Measurements from ENCODE around the gene MINDY4. TPM values are rescaled to one million over a fixed set of nuclear protein-coding genes. Genes with fewer than 3 reads are reported as not detected.
A peak's percentile ranks its signal among the peaks of the same experiment; 100 is the strongest.

MINDY4 gene
- total RNA-seq, 1 donor from 2014 or later = 5.3 TPM

GRCh38 chr7:30937416-30937815 lies 166.2 kb downstream of the MINDY4 start:
- DNase-seq (ENCODE audit: low read depth) = no peak
- no peak overlapping the region for H3K4me3 ChIP-seq (ENCODE audit: low read depth, low read length)
- H3K36me3 ChIP-seq (ENCODE audit: control insufficient read depth, insufficient read depth, low read length) = no peaks in the 10 kb centered on the region
- no peaks in the 10 kb centered on the region for H3K27me3 ChIP-seq (ENCODE audit: control insufficient read depth, insufficient read depth, low read length)
- no peak for TF ChIP-seq CTCF (IDR thresholded peaks at IDR 0.05; ENCODE audit: insufficient read depth, low read length, poor library complexity, severe bottlenecking)

DNA sequence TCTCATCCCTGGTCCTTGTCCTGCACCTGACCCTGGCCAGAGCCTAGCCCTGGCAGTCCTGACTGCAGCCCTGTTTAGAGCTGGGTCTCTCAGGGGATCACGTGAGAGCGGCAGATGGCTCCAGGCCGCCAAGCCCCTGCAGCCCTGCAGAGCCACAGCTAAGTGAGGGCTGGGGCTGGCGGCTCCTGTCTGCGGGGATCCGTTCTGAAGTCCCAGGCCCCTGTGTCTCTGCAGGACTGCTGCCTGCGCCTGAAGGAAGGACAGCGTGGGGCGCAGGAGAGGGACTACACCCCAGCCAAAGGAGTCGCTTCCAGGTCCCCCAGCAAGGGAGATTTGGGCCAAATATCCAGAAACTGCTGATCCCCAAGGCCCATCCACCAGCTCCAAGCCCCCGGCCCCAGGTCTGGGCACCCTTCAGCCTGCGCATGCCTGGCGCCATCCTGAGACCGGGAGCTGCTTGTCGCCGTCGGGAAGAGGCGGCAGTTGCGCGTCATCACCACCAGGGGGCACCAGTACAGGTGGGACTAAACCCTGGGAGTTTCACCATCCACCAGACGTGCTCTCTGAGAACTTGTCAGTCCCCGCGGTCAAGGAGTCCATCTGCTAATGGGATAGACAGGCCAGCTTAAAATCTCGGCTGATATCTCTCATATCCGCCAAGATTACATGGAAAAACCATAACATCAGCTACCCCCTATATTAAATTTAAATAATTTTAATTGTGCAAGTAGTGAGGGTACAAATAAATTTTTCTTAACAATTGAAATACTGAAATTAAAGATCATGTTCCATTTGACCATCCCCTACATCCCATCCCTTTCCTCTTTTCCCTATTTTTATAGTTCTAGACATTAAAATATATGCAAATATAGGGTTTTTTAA lies 167.5 kb downstream of the MINDY4 start:
- H3K36me3 ChIP-seq (ENCODE audit: control insufficient read depth, insufficient read depth, low read length) = no peaks in the 10 kb centered on the region
- TF ChIP-seq CTCF (IDR thresholded peaks at IDR 0.05; ENCODE audit: insufficient read depth, low read length, poor library complexity, severe bottlenecking) = peak; percentile 98
- no peaks in the 10 kb centered on the region for H3K27me3 ChIP-seq (ENCODE audit: control insufficient read depth, insufficient read depth, low read length)
- DNase-seq (ENCODE audit: low read depth) = peak; percentile 44
- peak overlapping the region; percentile 0 for H3K4me3 ChIP-seq (ENCODE audit: low read depth, low read length)

- no peak for TF ChIP-seq CTCF (IDR thresholded peaks at IDR 0.05; ENCODE audit: insufficient read depth, low read length, poor library complexity, severe bottlenecking)
- DNase-seq (ENCODE audit: low read depth) = no peak
- no peak overlapping the region for H3K4me3 ChIP-seq (ENCODE audit: low read depth, low read length)
- H3K27me3 ChIP-seq (ENCODE audit: control insufficient read depth, insufficient read depth, low read length) = no peaks in the 10 kb centered on the region
- no peaks in the 10 kb centered on the region for H3K36me3 ChIP-seq (ENCODE audit: control insufficient read depth, insufficient read depth, low read length)
Measured at GRCh38 chr7:30941582-30942323, 170.5 kb downstream of the MINDY4 start.

Other genes with a start within 250 kb of the MINDY4 start
- 354 and 421 TPM in 2 replicates for gene GARS1, start 176.5 kb upstream of the MINDY4 start, total RNA-seq
- not detected in 2 replicates for gene CRHR2, start 89.0 kb upstream of the MINDY4 start, total RNA-seq
- gene INMT, start 19.3 kb upstream of the MINDY4 start, total RNA-seq = not detected in 2 replicates
- gene AQP1, start 140.4 kb downstream of the MINDY4 start, total RNA-seq = 1.6 and 2.5 TPM in 2 replicates
- gene GHRHR, start 192.5 kb downstream of the MINDY4 start, total RNA-seq = not detected in 2 replicates